Spinal cord (tissue), 10 donors: Measurements from ENCODE around the gene ARHGEF12. TPM values are rescaled to one million over a fixed set of nuclear protein-coding genes. Genes with fewer than 3 reads are reported as not detected.

ENCODE experiments used
- DNase-seq, 6 donors: peaks; one replicate each; pipeline versions ENCODE4 v3.0.0 to v3.0.0-alpha.2; 2013 to 2015; ENCODE audit warnings: low spot score in 6 of 6, low read depth in 4 of 6
- H3K27ac ChIP-seq: one replicate; pipeline ENCODE4 v1.5.1; 2013; ENCODE audit warnings: low read depth, low read length, control low read depth
- H3K27me3 ChIP-seq: one replicate; pipeline ENCODE4 v1.6.1; 2013; ENCODE audit warnings: low read length; ENCODE audit not compliant: control insufficient read depth, insufficient read depth
- H3K36me3 ChIP-seq: one replicate; pipeline ENCODE4 v1.6.1; 2013; ENCODE audit warnings: low read length; ENCODE audit not compliant: control insufficient read depth, insufficient read depth
- H3K4me1 ChIP-seq: one replicate; pipeline ENCODE4 v1.6.1; 2013; ENCODE audit warnings: low read length; ENCODE audit not compliant: control insufficient read depth, insufficient read depth
- H3K4me3 ChIP-seq: one replicate; pipeline ENCODE4 v1.5.1; 2013; ENCODE audit warnings: low read depth, low read length, control low read depth
- H3K9me3 ChIP-seq: one replicate; pipeline ENCODE4 v1.6.1; 2013; ENCODE audit warnings: low read length; ENCODE audit not compliant: control insufficient read depth, insufficient read depth
- WGBS: methylation state at CpG from one replicate; pipeline ENCODE4 v1.1.5; 2013; ENCODE audit warnings: missing lambda C conversion rate; ENCODE audit not compliant: insufficient coverage; 5-methylcytosine and 5-hydroxymethylcytosine counted together
- polyA plus RNA-seq, 2 donors: library from polyadenylated mRNA; unstranded; fragments of 120-200 nt; gene quantifications; one replicate each; pipeline ENCODE4 v1.2.1, GENCODE V29; 2013; ENCODE audit not compliant: insufficient read length in 2 of 2
- total RNA-seq, 2 donors: library from RNA; depleted of rRNA in 1 of 2; stranded (reverse); fragments of 120-200 nt in 1 of 2; fragments of >200 nt in 1 of 2; gene quantifications; one replicate each; pipeline versions ENCODE4 v1.2.3 to v1.2.4, GENCODE V29; 2013 to 2014
- donor health status: healthy.

Gene ARHGEF12
- total and polyA plus RNA-seq, 4 donors: 67.9 to 179 (median 101) TPM

GRCh38 chr11:120523196-120523595 lies 187.0 kb downstream of the ARHGEF12 start:
- 39% methylated on average over 11 of the region's 12 CpGs for WGBS
- Histone ChIP-seq H3K27me3 (no peaks in the 10 kb centered on the region), H3K4me1 (peaks cover 24% of the 10 kb centered on the region), H3K36me3 (peaks cover 13% of the 10 kb centered on the region), H3K9me3 (no peaks in the 10 kb centered on the region), H3K4me3 (no peak overlapping the region), H3K27ac (no peak overlapping the region)
- peak in 1 of 6 donors; percentile 60 for DNase-seq

DNA sequence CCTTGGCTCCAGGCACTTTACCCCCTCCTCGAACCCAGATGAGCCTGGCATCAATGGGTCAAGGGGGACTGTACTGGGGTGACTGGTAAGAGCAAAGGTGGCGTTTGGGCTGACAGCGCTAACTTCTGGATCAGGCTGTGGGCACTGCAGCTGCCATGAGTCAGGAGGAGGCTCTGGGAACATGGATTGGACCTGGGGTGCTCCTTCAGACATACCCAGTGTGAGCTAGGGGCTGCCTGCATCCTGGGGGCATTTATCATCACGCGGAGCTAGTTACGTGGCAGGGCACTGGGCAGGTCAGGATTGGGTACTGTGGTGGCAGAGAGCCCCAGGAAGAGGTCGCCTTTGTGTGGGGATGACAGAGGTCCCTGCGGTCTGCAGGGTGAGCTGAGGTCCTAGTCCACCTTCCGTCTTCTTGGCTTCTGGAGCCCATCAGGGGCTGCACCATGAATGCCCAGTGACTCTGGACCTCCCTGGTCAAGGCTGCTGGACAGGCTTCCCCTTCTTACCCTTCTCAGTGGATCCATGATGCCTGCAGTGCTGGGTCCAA lies 188.4 kb downstream of the ARHGEF12 start:
- WGBS: 99% methylated on average over 9 of the region's 9 CpGs
- no peak for DNase-seq
- Histone ChIP-seq H3K4me3 (no peak overlapping the region), H3K4me1 (peaks cover 24% of the 10 kb centered on the region), H3K9me3 (no peaks in the 10 kb centered on the region), H3K36me3 (peaks cover 15% of the 10 kb centered on the region), H3K27ac (no peak overlapping the region), H3K27me3 (no peaks in the 10 kb centered on the region)

- H3K4me1 ChIP-seq: peaks cover 24% of the 10 kb centered on the region
- no peak for DNase-seq
- no peak overlapping the region for H3K27ac ChIP-seq
- WGBS: 85% methylated on average over 8 of the region's 16 CpGs
- no peaks in the 10 kb centered on the region for H3K9me3 ChIP-seq
- no peak overlapping the region for H3K4me3 ChIP-seq
- peaks cover 10% of the 10 kb centered on the region for H3K36me3 ChIP-seq
- H3K27me3 ChIP-seq: no peaks in the 10 kb centered on the region
These were observed 189.3 kb downstream of the ARHGEF12 start for GRCh38 chr11:120525261-120526171.

GRCh38 chr11:120526241-120526640 lies 190.0 kb downstream of the ARHGEF12 start:
- 91% methylated on average over 3 of the region's 10 CpGs for WGBS
- Histone ChIP-seq H3K36me3 (peaks cover 10% of the 10 kb centered on the region), H3K4me3 (no peak overlapping the region), H3K27ac (no peak overlapping the region), H3K27me3 (no peaks in the 10 kb centered on the region), H3K4me1 (peaks cover 24% of the 10 kb centered on the region), H3K9me3 (no peaks in the 10 kb centered on the region)
- no peak for DNase-seq

DNA sequence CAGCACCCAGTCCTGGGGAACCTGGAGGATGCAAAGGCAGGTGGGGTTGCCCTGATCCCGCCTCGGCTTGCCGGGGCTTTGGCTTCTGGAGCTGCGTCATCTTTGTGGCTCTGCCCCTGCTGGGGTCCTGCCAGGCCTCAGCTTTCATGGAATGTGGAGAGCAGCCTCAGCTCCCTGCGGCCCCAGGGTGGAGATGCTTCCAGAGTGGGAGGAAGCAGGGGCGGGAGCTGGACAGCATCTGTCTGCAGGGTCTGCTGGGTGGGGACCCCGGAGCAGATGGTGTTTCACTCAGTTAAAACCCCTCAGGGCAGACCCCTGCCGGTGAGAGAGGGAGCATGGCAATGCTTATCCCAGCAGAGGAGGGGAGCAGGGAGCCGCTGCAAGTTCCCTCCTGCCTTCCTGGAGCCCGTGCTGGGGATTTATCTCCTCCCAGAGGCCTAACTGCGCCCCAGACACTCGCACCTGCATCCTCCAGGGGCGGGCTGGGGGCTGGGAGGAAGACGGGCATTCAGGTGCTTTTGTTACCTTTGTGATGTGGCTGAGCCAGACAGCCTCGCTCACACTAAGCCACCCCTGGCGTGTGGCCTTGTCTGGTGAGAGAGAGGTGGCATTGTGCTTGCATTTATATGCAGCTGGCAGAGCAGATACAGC lies 191.0 kb downstream of the ARHGEF12 start:
- peaks cover 29% of the 10 kb centered on the region for H3K4me1 ChIP-seq
- H3K27ac ChIP-seq: no peak overlapping the region
- no peaks in the 10 kb centered on the region for H3K9me3 ChIP-seq
- no peaks in the 10 kb centered on the region for H3K27me3 ChIP-seq
- H3K36me3 ChIP-seq: peaks cover 12% of the 10 kb centered on the region
- WGBS: 24% methylated on average over 14 of the region's 16 CpGs
- DNase-seq: peak in 2 of 6 donors; percentile 53 to 60
- no peak overlapping the region for H3K4me3 ChIP-seq

DNA sequence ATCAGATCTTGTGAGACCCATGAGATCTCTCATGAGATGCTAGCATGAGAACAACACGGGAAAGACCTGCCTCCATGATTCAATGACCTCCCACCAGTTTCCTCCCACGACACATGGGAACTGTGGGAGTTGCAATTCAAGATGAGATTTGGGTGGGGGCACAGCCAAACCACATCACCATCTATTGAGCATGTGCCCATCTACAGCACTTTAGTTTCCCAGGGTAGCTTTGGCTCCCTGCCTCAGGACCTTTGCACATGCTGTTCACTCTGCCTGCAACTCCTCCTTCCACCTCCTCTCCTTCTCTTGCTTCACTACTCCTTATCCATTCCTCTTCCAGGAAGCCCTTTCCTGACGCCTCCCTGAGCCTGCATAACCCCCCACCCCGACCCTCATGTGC lies 192.5 kb downstream of the ARHGEF12 start:
- H3K4me1 ChIP-seq: peaks cover 25% of the 10 kb centered on the region
- H3K36me3 ChIP-seq: peaks cover 12% of the 10 kb centered on the region
- WGBS: 93% methylated on average over 2 of the region's 4 CpGs
- no peak overlapping the region for H3K4me3 ChIP-seq
- H3K9me3 ChIP-seq: no peaks in the 10 kb centered on the region
- no peak for DNase-seq
- H3K27me3 ChIP-seq: no peaks in the 10 kb centered on the region
- H3K27ac ChIP-seq: no peak overlapping the region

DNA sequence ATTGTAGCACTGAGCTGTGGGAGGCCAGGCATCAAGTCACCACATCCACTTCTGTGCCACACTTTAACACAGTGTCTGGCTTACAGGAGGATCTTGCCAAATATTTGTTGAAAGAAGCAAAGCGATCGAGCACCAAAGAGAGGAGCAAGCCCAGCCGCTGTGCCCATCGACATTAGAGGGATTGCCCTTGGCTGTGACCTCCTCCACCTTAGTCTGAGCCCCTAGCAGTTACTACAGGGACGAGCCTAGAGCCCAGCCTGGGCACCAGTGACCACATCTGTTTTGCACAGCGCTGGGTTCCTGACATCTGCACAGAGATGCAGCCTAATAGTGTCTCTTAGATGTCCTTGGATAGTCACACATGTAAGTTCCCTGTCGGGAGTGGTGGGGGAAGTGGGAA lies 193.0 kb downstream of the ARHGEF12 start:
- 82% methylated on average over 7 of the region's 7 CpGs for WGBS
- Histone ChIP-seq H3K4me3 (no peak overlapping the region), H3K27me3 (no peaks in the 10 kb centered on the region), H3K27ac (no peak overlapping the region), H3K36me3 (peaks cover 12% of the 10 kb centered on the region), H3K9me3 (no peaks in the 10 kb centered on the region), H3K4me1 (peaks cover 25% of the 10 kb centered on the region)
- no peak for DNase-seq

GRCh38 chr11:120529911-120530310 lies 193.7 kb downstream of the ARHGEF12 start:
- H3K9me3 ChIP-seq: no peaks in the 10 kb centered on the region
- H3K4me1 ChIP-seq: peaks cover 25% of the 10 kb centered on the region
- H3K4me3 ChIP-seq: no peak overlapping the region
- H3K27me3 ChIP-seq: no peaks in the 10 kb centered on the region
- no peak overlapping the region for H3K27ac ChIP-seq
- DNase-seq: no peak
- WGBS: 91% methylated on average over 3 of the region's 6 CpGs
- peaks cover 7% of the 10 kb centered on the region for H3K36me3 ChIP-seq

DNA sequence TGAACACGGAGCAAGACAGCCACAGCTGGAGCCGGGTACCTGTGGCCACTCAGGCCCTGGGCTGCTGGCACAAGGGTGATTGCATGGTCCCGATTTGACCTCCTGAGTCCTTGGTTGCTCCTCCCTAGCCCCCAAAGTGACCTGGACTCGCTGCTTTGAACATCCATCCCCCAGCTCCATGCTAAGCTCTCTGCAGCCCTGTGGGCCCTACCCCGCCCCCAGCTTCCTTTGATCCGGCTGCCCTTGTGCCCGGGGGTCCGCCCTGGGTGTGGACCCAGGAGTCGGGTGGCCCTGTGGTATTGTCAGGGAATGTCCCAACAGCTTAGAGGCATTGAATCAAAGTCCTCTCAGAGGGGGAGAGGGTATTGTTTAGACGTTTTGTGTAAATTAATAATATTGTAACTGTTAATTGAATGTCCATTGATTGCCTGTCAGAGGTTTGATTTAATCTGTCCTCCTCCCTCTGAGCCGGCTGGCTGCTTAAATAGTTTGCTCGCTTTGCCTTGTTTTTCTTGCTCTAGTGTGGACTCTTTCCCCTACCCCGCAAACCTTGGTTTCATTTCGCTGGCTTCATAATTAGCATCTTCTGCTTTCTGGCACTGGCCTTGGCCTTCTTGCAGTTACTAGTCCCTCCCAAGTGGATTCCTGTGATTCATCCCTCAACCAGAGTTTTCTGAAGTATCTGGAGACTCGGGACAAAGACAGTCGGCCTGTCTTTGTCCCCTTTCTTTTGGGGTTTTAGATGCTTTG lies 196.0 kb downstream of the ARHGEF12 start:
- DNase-seq: no peak
- Histone ChIP-seq H3K27me3 (no peaks in the 10 kb centered on the region), H3K9me3 (no peaks in the 10 kb centered on the region), H3K4me1 (peaks cover 21% of the 10 kb centered on the region), H3K4me3 (no peak overlapping the region), H3K27ac (no peak overlapping the region), H3K36me3 (peaks cover 8% of the 10 kb centered on the region)
- 50% methylated on average over 9 of the region's 16 CpGs for WGBS
